ENCODE data around the gene EXOC5.

Gene EXOC5

DNA sequence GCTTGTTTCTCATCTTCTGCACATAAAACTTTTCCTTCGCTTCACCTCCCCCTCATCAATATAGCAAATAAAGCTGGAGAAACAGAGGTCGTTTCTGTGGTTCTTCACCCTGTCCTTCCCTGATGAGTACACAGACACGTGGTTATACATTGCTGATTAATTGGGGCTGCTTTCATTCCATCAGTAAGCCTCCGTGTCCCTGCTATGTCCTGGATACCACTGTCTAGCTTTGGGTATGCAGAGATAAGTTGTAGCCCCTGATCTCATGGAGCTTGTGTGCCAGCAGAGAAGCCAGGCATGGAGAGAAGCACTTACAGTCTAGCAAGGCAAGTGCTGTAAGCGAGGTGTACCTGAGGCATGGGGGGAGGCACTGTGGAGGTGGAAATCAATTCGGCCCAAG, 108.4 kb downstream of the EXOC5 start:
- Histone ChIP-seq H3K9me2 (replicated peaks; ENCODE audit: control insufficient read depth, low read length) (no peaks in the 10 kb centered on the region), H3F3A (ENCODE audit: control insufficient read depth, insufficient read depth) (no peaks in the 10 kb centered on the region), H3K27ac (ENCODE audit: low read depth, low read length) (no peak overlapping the region), H3K36me3 (ENCODE audit: control insufficient read depth, low read length) (no peaks in the 10 kb centered on the region), H4K20me1 (ENCODE audit: control insufficient read depth, insufficient read depth, low read depth, low read length) (no peaks in the 10 kb centered on the region), H3K4me3 (ENCODE audit: low read length) (no peak overlapping the region), H3K9me3 (ENCODE audit: control insufficient read depth, insufficient read depth, low read length) (no peaks in the 10 kb centered on the region), H3K79me2 (ENCODE audit: control insufficient read depth, low read length) (no peaks in the 10 kb centered on the region), H3K27me3 (ENCODE audit: control insufficient read depth, low read length) (peaks cover 3% of the 10 kb centered on the region; the same call in 1 of the 2 replicates), H3K4me2 (ENCODE audit: low read length) (no peak overlapping the region), H3K4me1 (ENCODE audit: control insufficient read depth, low read length) (no peaks in the 10 kb centered on the region)
- TF ChIP-seq, protein P1, sequence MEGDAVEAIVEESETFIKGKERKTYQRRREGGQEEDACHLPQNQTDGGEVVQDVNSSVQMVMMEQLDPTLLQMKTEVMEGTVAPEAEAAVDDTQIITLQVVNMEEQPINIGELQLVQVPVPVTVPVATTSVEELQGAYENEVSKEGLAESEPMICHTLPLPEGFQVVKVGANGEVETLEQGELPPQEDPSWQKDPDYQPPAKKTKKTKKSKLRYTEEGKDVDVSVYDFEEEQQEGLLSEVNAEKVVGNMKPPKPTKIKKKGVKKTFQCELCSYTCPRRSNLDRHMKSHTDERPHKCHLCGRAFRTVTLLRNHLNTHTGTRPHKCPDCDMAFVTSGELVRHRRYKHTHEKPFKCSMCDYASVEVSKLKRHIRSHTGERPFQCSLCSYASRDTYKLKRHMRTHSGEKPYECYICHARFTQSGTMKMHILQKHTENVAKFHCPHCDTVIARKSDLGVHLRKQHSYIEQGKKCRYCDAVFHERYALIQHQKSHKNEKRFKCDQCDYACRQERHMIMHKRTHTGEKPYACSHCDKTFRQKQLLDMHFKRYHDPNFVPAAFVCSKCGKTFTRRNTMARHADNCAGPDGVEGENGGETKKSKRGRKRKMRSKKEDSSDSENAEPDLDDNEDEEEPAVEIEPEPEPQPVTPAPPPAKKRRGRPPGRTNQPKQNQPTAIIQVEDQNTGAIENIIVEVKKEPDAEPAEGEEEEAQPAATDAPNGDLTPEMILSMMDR (IDR thresholded peaks at IDR 0.05; ENCODE audit: low read depth, low read length, poor library complexity, severe bottlenecking): no peak
- no peak for TF ChIP-seq EZH2phosphoT487 (IDR thresholded peaks at IDR 0.05; ENCODE audit: borderline replicate concordance, low read length)

DNA sequence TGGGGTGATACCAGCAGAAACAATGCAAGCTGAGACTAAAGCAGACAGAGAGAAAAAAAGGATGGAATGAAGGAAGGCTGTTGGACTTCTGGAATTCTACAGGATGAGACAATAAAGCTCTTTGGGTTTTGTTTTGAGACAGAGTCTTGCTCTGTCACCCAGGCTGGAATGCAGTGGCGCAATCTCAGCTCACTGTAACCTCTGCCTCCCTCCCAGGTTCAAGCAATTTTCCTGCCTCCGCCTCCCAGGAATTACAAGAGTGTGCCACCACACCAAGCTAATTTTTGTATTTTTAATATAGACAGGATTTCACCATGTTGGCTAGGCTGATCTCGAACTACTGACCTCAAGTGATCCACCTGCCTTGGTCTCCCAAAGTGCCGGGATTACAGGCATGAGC, 115.4 kb downstream of the EXOC5 start:
- H3K4me1 ChIP-seq (ENCODE audit: control insufficient read depth, low read length): no peaks in the 10 kb centered on the region
- no peak overlapping the region for H3K4me3 ChIP-seq (ENCODE audit: low read length)
- H3K4me2 ChIP-seq (ENCODE audit: low read length): no peak overlapping the region
- H3K36me3 ChIP-seq (ENCODE audit: control insufficient read depth, low read length): no peaks in the 10 kb centered on the region
- H3F3A ChIP-seq (ENCODE audit: control insufficient read depth, insufficient read depth): no peaks in the 10 kb centered on the region
- H3K79me2 ChIP-seq (ENCODE audit: control insufficient read depth, low read length): no peaks in the 10 kb centered on the region
- no peaks in the 10 kb centered on the region for H4K20me1 ChIP-seq (ENCODE audit: control insufficient read depth, insufficient read depth, low read depth, low read length)
- H3K27me3 ChIP-seq (ENCODE audit: control insufficient read depth, low read length): no peaks in the 10 kb centered on the region
- H3K27ac ChIP-seq (ENCODE audit: low read depth, low read length): no peak overlapping the region
- H3K9me3 ChIP-seq (ENCODE audit: control insufficient read depth, insufficient read depth, low read length): no peaks in the 10 kb centered on the region
- no peak for TF ChIP-seq EZH2phosphoT487 (IDR thresholded peaks at IDR 0.05; ENCODE audit: borderline replicate concordance, low read length)
- TF ChIP-seq, protein P1 (IDR thresholded peaks at IDR 0.05; ENCODE audit: low read depth, low read length, poor library complexity, severe bottlenecking): no peak
- no peaks in the 10 kb centered on the region for H3K9me2 ChIP-seq (replicated peaks; ENCODE audit: control insufficient read depth, low read length)
